GM23338 (cell line): ENCODE data around the gene HERPUD1. TPM values are rescaled to one million over a fixed set of nuclear protein-coding genes. Genes with fewer than 3 reads are reported as not detected.

ENCODE experiments used
- ATAC-seq: fragments of 200-7000 bp; cut with Tn5 transposase; 3 replicates; pipeline ENCODE4 v1.9.1; 2020
- DNase-seq: peaks from one replicate; pipeline ENCODE4 v3.0.0-alpha.2; 2015; ENCODE audit warnings: low spot score
- H2AFZ ChIP-seq: fragments of 200-600 bp; sonication (generic); 2 replicates; pipeline ENCODE4 v1.8.0; 2016; ENCODE audit warnings: antibody characterized with exemption, mild to moderate bottlenecking, moderate library complexity
- H3F3A ChIP-seq: fragments of 200-600 bp; sonication (generic); replicated peaks from 2 replicates; pipeline ENCODE4 v1.8.0; 2017; ENCODE audit warnings: antibody characterized with exemption, mixed run types, low read depth
- H3K27ac ChIP-seq: fragments of 200-600 bp; sonication (generic); 2 replicates; pipeline ENCODE4 v1.6.1; 2016; ENCODE audit warnings: low read depth
- H3K27me3 ChIP-seq: fragments of 200-600 bp; sonication (generic); 2 replicates; pipeline ENCODE4 v1.8.0; 2016; ENCODE audit warnings: mild to moderate bottlenecking, mixed run types, moderate library complexity; ENCODE audit not compliant: insufficient read depth
- H3K36me3 ChIP-seq: fragments of 200-600 bp; sonication (generic); 2 replicates; pipeline ENCODE4 v1.8.0; 2016; ENCODE audit warnings: mild to moderate bottlenecking; ENCODE audit not compliant: insufficient read depth
- H3K4me1 ChIP-seq: fragments of 200-600 bp; sonication (generic); 2 replicates; pipeline ENCODE4 v1.8.0; 2016; ENCODE audit warnings: mild to moderate bottlenecking, moderate library complexity; ENCODE audit not compliant: insufficient read depth
- H3K4me2 ChIP-seq: fragments of 200-600 bp; sonication (generic); 2 replicates; pipeline ENCODE4 v1.7.1; 2017; ENCODE audit warnings: mixed run types
- H3K4me3 ChIP-seq: fragments of 200-600 bp; sonication (generic); 2 replicates; pipeline ENCODE4 v1.6.1; 2016; ENCODE audit warnings: mixed run types
- H3K79me2 ChIP-seq: fragments of 200-600 bp; sonication (generic); replicated peaks from 2 replicates; pipeline ENCODE4 v1.8.0; 2017; ENCODE audit warnings: mild to moderate bottlenecking; ENCODE audit not compliant: insufficient read depth
- H3K9me2 ChIP-seq: fragments of 200-600 bp; sonication (generic); 2 replicates; pipeline ENCODE4 v1.8.0; 2017; ENCODE audit not compliant: insufficient read depth
- H4K20me1 ChIP-seq: fragments of 200-600 bp; sonication (generic); replicated peaks from 2 replicates; pipeline ENCODE4 v1.8.0; 2017; ENCODE audit warnings: mild to moderate bottlenecking; ENCODE audit not compliant: insufficient read depth
- H3K27ac Mint-ChIP-seq: 2 replicates; pipeline ENCODE4 v1.8.0; 2020; ENCODE audit warnings: inconsistent platforms, mild to moderate bottlenecking, moderate library complexity, mixed read lengths
- H3K27me3 Mint-ChIP-seq: 3 replicates; pipeline ENCODE4 v1.8.0; 2022; ENCODE audit warnings: low read depth, mild to moderate bottlenecking, moderate library complexity, mixed read lengths, inconsistent platforms; ENCODE audit not compliant: insufficient read depth, poor library complexity
- H3K36me3 Mint-ChIP-seq: 3 replicates; pipeline ENCODE4 v1.8.0; 2021; ENCODE audit warnings: low read depth, mild to moderate bottlenecking, inconsistent platforms, moderate library complexity, mixed read lengths
- H3K4me1 Mint-ChIP-seq: 3 replicates; pipeline ENCODE4 v1.8.0; 2020; ENCODE audit warnings: mild to moderate bottlenecking, inconsistent platforms, mixed read lengths
- H3K4me3 Mint-ChIP-seq: 3 replicates; pipeline ENCODE4 v1.8.0; 2021; ENCODE audit warnings: moderate library complexity, mild to moderate bottlenecking, inconsistent platforms, mixed read lengths
- H3K9me3 Mint-ChIP-seq: 3 replicates; pipeline ENCODE4 v1.8.0; 2020; ENCODE audit warnings: moderate library complexity, mild to moderate bottlenecking, inconsistent platforms, mixed read lengths
- EZH2phosphoT487 ChIP-seq: fragments of 200-600 bp; sonication (generic); IDR thresholded peaks from one replicate; pipeline ENCODE4 v1.8.1; 2018; ENCODE audit warnings: antibody characterized with exemption; ENCODE audit not compliant: unreplicated experiment
- NANOG ChIP-seq: IDR thresholded peaks from 2 replicates; pipeline ENCODE4 v1.6.1; 2016; ENCODE audit warnings: antibody characterized with exemption, borderline replicate concordance
- POLR2AphosphoS5 ChIP-seq: IDR thresholded peaks from 2 replicates; pipeline ENCODE4 v1.6.1; 2016; ENCODE audit warnings: antibody characterized with exemption, low read depth
- STAT1 ChIP-seq: IDR thresholded peaks from one replicate; pipeline ENCODE4 v1.6.1; 2016; ENCODE audit warnings: antibody characterized with exemption; ENCODE audit not compliant: unreplicated experiment
- ZNF114 ChIP-seq: fragments of 250-450 bp; sonication (Bioruptor Pico); IDR thresholded peaks from 2 replicates; pipeline ENCODE4 v1.5.0; 2020; ENCODE audit warnings: mild to moderate bottlenecking, moderate library complexity
- polyA plus RNA-seq: library from polyadenylated mRNA; unstranded; fragments of >200 nt; fragmentation: Nextera tagmentation; extraction: Ambion mirVana; gene quantifications from 2 replicates; pipeline ENCODE4 v1.2.1, GENCODE V29; 2016
- total RNA-seq: library from RNA; depleted of rRNA; stranded (reverse); fragments of >200 nt; shearing (Covaris generic); gene quantifications from 2 replicates; pipeline ENCODE4 v1.2.3, GENCODE V29; 2014
- TF ChIP-seq, protein P1 (sequence below): fragments of 250-450 bp; sonication (Bioruptor Pico); IDR thresholded peaks from 2 replicates; pipeline ENCODE4 v1.5.0; 2020; ENCODE audit warnings: mild to moderate bottlenecking, moderate library complexity
- TF ChIP-seq, protein P2 (sequence below): IDR thresholded peaks from 2 replicates; pipeline ENCODE4 v1.6.1; 2016; ENCODE audit warnings: antibody characterized with exemption

HERPUD1 gene
- total and polyA plus RNA-seq, 2 experiments from 2014 or later: 41.1 to 44.1 TPM

GRCh38 chr16:56910112-56910511 lies 21.8 kb upstream of the HERPUD1 start (continued):
- TF ChIP-seq, protein P1, sequence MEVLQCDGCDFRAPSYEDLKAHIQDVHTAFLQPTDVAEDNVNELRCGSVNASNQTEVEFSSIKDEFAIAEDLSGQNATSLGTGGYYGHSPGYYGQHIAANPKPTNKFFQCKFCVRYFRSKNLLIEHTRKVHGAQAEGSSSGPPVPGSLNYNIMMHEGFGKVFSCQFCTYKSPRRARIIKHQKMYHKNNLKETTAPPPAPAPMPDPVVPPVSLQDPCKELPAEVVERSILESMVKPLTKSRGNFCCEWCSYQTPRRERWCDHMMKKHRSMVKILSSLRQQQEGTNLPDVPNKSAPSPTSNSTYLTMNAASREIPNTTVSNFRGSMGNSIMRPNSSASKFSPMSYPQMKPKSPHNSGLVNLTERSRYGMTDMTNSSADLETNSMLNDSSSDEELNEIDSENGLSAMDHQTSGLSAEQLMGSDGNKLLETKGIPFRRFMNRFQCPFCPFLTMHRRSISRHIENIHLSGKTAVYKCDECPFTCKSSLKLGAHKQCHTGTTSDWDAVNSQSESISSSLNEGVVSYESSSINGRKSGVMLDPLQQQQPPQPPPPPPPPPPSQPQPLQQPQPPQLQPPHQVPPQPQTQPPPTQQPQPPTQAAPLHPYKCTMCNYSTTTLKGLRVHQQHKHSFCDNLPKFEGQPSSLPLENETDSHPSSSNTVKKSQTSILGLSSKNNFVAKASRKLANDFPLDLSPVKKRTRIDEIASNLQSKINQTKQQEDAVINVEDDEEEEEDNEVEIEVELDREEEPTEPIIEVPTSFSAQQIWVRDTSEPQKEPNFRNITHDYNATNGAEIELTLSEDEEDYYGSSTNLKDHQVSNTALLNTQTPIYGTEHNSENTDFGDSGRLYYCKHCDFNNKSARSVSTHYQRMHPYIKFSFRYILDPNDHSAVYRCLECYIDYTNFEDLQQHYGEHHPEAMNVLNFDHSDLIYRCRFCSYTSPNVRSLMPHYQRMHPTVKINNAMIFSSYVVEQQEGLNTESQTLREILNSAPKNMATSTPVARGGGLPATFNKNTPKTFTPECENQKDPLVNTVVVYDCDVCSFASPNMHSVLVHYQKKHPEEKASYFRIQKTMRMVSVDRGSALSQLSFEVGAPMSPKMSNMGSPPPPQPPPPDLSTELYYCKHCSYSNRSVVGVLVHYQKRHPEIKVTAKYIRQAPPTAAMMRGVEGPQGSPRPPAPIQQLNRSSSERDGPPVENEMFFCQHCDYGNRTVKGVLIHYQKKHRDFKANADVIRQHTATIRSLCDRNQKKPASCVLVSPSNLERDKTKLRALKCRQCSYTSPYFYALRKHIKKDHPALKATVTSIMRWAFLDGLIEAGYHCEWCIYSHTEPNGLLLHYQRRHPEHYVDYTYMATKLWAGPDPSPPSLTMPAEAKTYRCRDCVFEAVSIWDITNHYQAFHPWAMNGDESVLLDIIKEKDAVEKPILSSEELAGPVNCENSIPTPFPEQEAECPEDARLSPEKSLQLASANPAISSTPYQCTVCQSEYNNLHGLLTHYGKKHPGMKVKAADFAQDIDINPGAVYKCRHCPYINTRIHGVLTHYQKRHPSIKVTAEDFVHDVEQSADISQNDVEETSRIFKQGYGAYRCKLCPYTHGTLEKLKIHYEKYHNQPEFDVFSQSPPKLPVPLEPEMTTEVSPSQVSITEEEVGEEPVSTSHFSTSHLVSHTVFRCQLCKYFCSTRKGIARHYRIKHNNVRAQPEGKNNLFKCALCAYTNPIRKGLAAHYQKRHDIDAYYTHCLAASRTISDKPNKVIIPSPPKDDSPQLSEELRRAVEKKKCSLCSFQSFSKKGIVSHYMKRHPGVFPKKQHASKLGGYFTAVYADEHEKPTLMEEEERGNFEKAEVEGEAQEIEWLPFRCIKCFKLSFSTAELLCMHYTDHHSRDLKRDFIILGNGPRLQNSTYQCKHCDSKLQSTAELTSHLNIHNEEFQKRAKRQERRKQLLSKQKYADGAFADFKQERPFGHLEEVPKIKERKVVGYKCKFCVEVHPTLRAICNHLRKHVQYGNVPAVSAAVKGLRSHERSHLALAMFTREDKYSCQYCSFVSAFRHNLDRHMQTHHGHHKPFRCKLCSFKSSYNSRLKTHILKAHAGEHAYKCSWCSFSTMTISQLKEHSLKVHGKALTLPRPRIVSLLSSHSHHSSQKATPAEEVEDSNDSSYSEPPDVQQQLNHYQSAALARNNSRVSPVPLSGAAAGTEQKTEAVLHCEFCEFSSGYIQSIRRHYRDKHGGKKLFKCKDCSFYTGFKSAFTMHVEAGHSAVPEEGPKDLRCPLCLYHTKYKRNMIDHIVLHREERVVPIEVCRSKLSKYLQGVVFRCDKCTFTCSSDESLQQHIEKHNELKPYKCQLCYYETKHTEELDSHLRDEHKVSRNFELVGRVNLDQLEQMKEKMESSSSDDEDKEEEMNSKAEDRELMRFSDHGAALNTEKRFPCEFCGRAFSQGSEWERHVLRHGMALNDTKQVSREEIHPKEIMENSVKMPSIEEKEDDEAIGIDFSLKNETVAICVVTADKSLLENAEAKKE (CRISPR knock-in tag): no peak
- TF ChIP-seq, protein P2, sequence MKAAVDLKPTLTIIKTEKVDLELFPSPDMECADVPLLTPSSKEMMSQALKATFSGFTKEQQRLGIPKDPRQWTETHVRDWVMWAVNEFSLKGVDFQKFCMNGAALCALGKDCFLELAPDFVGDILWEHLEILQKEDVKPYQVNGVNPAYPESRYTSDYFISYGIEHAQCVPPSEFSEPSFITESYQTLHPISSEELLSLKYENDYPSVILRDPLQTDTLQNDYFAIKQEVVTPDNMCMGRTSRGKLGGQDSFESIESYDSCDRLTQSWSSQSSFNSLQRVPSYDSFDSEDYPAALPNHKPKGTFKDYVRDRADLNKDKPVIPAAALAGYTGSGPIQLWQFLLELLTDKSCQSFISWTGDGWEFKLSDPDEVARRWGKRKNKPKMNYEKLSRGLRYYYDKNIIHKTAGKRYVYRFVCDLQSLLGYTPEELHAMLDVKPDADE: no peak
- no peak for TF ChIP-seq STAT1

- ATAC-seq: no peak
- Mint-ChIP-seq H3K27ac (no peak overlapping the region), H3K36me3 (no peaks in the 10 kb centered on the region), H3K4me1 (peaks cover 40% of the 10 kb centered on the region), H3K9me3 (peaks cover 7% of the 10 kb centered on the region; the same call in 2 of the 3 replicates), H3K27me3 (peaks cover 4% of the 10 kb centered on the region), H3K4me3 (no peak overlapping the region)
- H3K36me3 ChIP-seq: no peaks in the 10 kb centered on the region
- peaks cover 19% of the 10 kb centered on the region for H3K4me1 ChIP-seq
- 0 out of 2 replicates have a peak, but pooled peaks cover 6% of the 10 kb centered on the region for H3K9me2 ChIP-seq
- no peaks in the 10 kb centered on the region for H3K79me2 ChIP-seq
- no peaks in the 10 kb centered on the region for H3K27me3 ChIP-seq
- peak overlapping the region; percentile 32; the same call in 1 of the 2 replicates for H2AFZ ChIP-seq
- no peaks in the 10 kb centered on the region for H3F3A ChIP-seq
- H4K20me1 ChIP-seq: no peaks in the 10 kb centered on the region
- H3K27ac ChIP-seq: no peak overlapping the region
- 0 out of 2 replicates have a peak overlapping the region, but pooled peaks have one; percentile 12 for H3K4me2 ChIP-seq
- H3K4me3 ChIP-seq: no peak overlapping the region
- DNase-seq: no peak
- TF ChIP-seq POLR2AphosphoS5 (no peak), STAT1 (no peak), NANOG (no peak), EZH2phosphoT487 (no peak), ZNF114 (CRISPR knock-in tag) (no peak)
- TF ChIP-seq, protein P1 (CRISPR knock-in tag): no peak
These were observed 21.0 kb upstream of the HERPUD1 start for GRCh38 chr16:56910654-56911539.
